Breast epithelium (tissue), 3 donors: ENCODE data around the gene AARS2.

Experiments
- CTCF ChIP-seq, 3 donors: fragments of 450-650 bp; IDR thresholded peaks; one replicate each; pipeline ENCODE4 v1.5.1; 2016 to 2017; ENCODE audit warnings: antibody characterized with exemption in 3 of 3, mild to moderate bottlenecking in 3 of 3, moderate library complexity in 3 of 3
- POLR2A ChIP-seq: fragments of 450-650 bp; IDR thresholded peaks from one replicate; pipeline ENCODE4 v1.6.1; 2016; ENCODE audit warnings: antibody characterized with exemption, mild to moderate bottlenecking, moderate library complexity

DNA sequence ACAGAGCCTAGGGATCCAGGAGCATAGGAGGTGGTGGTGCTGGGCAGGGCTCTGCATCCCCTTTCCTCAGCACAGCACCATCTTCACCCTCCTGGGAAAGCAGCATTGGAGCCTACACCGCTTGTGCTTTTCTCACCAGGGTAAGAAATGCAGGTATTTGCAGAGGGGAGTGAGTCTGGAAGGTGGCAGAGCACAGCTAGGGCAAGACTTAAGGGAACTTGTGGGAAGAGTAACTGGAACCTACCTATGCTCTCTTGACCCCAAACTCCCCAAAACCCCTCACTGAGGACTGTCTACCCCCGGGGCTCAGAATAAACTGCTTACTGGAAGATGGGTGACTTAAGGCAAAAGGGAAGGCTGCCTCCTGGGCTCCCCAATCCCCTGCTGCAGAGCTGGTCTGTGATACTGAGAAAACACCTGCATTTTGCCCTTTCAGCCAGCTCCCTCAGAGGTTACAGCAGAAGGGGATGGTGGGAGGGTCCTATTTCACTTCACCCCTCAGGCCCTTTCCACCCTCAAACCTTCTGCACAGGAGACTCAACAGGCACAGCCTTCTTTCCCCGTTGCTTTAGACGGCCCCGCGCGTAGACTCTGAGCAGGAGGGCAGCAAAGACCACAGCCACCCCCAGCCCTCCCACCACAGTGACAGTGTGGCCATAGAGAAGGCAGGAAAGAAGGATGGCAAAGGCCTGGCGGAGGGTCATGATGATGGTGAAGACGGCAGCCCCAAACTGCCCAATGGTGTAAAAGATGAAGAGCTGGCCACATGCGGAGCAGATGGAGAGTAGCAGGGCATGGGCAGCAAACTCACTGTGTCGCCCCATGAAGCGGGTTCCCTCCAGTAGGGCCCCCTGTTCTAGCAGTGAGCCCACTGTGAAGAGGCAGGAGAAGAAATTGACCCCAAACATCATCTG lies 58.7 kb downstream of the AARS2 start:
- TF ChIP-seq POLR2A (no peak), CTCF (IDR thresholded peaks at IDR 0.05) (no peak)
